SK-N-SH treated with all-trans-retinoic acid at 6 μM for 48 hours (cell line): ENCODE data around the gene SPOCK1.
"Not testable (repeated sequence)": the region's sequence is repeated elsewhere in the genome, so short reads cannot be mapped to it uniquely, and the experiment has no call there.

Source experiments
- ATAC-seq: fragments of 200-7000 bp; cut with Tn5 transposase; 3 replicates; pipeline ENCODE4 v1.9.1; 2020; ENCODE audit warnings: mild to moderate bottlenecking, moderate library complexity
- ARNTL ChIP-seq: fragments of 450-650 bp; formaldehyde crosslinking; IDR thresholded peaks from 2 replicates; pipeline ENCODE4 v1.5.0; 2020; ENCODE audit warnings: low read depth, mild to moderate bottlenecking, moderate library complexity, borderline replicate concordance
- BACH2 ChIP-seq: fragments of 250-450 bp; sonication (Bioruptor Pico); IDR thresholded peaks from 2 replicates; pipeline ENCODE4 v1.9.0; 2021; ENCODE audit warnings: mild to moderate bottlenecking, borderline replicate concordance
- CREB5 ChIP-seq: fragments of 250-450 bp; sonication (Bioruptor Pico); IDR thresholded peaks from 2 replicates; pipeline ENCODE4 v1.5.1; 2020; ENCODE audit warnings: low read depth, mild to moderate bottlenecking, moderate library complexity
- CSDC2 ChIP-seq: fragments of 250-450 bp; sonication (Bioruptor Pico); IDR thresholded peaks from 2 replicates; pipeline ENCODE4 v1.5.0; 2020; ENCODE audit warnings: mild to moderate bottlenecking, moderate library complexity
- CSRNP3 ChIP-seq: fragments of 250-450 bp; sonication (Bioruptor Pico); IDR thresholded peaks from 2 replicates; pipeline ENCODE4 v1.5.1; 2021; ENCODE audit warnings: mild to moderate bottlenecking, moderate library complexity
- ESRRG ChIP-seq: fragments of 250-450 bp; sonication (Bioruptor Pico); IDR thresholded peaks from 2 replicates; pipeline ENCODE4 v1.6.1; 2021; ENCODE audit warnings: mild to moderate bottlenecking
- GLIS3 ChIP-seq: fragments of 250-450 bp; sonication (Bioruptor Pico); IDR thresholded peaks from 2 replicates; pipeline ENCODE4 v1.5.0; 2020; ENCODE audit warnings: mild to moderate bottlenecking, moderate library complexity
- ISL1 ChIP-seq: fragments of 250-450 bp; sonication (Bioruptor Pico); IDR thresholded peaks from 2 replicates; pipeline ENCODE4 v2.1.2; 2022; ENCODE audit warnings: mild to moderate bottlenecking, moderate library complexity
- OSR1 ChIP-seq: fragments of 250-450 bp; sonication (Bioruptor Pico); IDR thresholded peaks from 2 replicates; pipeline ENCODE4 v1.8.0; 2022; ENCODE audit warnings: moderate library complexity, mild to moderate bottlenecking, inconsistent platforms
- PATZ1 ChIP-seq: fragments of 250-450 bp; sonication (Bioruptor Pico); IDR thresholded peaks from 2 replicates; pipeline ENCODE4 v1.8.0; 2020; ENCODE audit warnings: mild to moderate bottlenecking, moderate library complexity, borderline replicate concordance
- POU6F1 ChIP-seq: fragments of 250-450 bp; sonication (Bioruptor Pico); IDR thresholded peaks from 2 replicates; pipeline ENCODE4 v1.8.0; 2021; ENCODE audit warnings: low read depth, mild to moderate bottlenecking, moderate library complexity, borderline replicate concordance
- PPARA ChIP-seq: fragments of 250-450 bp; sonication (Bioruptor Pico); IDR thresholded peaks from 2 replicates; pipeline ENCODE4 v1.5.0; 2020; ENCODE audit warnings: mild to moderate bottlenecking, borderline replicate concordance
- SNAI2 ChIP-seq: fragments of 250-450 bp; sonication (Bioruptor Pico); IDR thresholded peaks from 2 replicates; pipeline ENCODE4 v1.5.0; 2020; ENCODE audit warnings: mild to moderate bottlenecking, moderate library complexity
- TCF4 ChIP-seq: fragments of 250-450 bp; sonication (Bioruptor Pico); IDR thresholded peaks from 2 replicates; pipeline ENCODE4 v1.8.0; 2021; ENCODE audit warnings: mild to moderate bottlenecking, moderate library complexity, borderline replicate concordance
- TOX ChIP-seq: fragments of 250-450 bp; sonication (Bioruptor Pico); IDR thresholded peaks from 2 replicates; pipeline ENCODE4 v1.8.0; 2021; ENCODE audit warnings: mild to moderate bottlenecking, moderate library complexity, borderline replicate concordance
- TSHZ2 ChIP-seq: fragments of 250-450 bp; sonication (Bioruptor Pico); IDR thresholded peaks from 2 replicates; pipeline ENCODE4 v1.5.0; 2020; ENCODE audit warnings: mild to moderate bottlenecking, moderate library complexity
- ZC3H10 ChIP-seq: fragments of 250-450 bp; sonication (Bioruptor Pico); IDR thresholded peaks from 2 replicates; pipeline ENCODE4 v1.5.1; 2021; ENCODE audit warnings: mild to moderate bottlenecking, moderate library complexity
- ZFP3 ChIP-seq: fragments of 250-450 bp; sonication (Bioruptor Pico); IDR thresholded peaks from 2 replicates; pipeline ENCODE4 v1.5.0; 2020; ENCODE audit warnings: mild to moderate bottlenecking, moderate library complexity
- ZFP30 ChIP-seq: fragments of 450-650 bp; formaldehyde crosslinking; IDR thresholded peaks from 2 replicates; pipeline ENCODE4 v1.5.0; 2022; ENCODE audit warnings: mild to moderate bottlenecking, moderate library complexity
- ZNF565 ChIP-seq: fragments of 450-650 bp; formaldehyde crosslinking; conservative IDR thresholded peaks from 2 replicates; pipeline ENCODE4 v1.5.0; 2020; ENCODE audit warnings: low read depth, mild to moderate bottlenecking, moderate library complexity
- ZNF70 ChIP-seq: fragments of 450-650 bp; formaldehyde crosslinking; IDR thresholded peaks from 2 replicates; pipeline ENCODE4 v1.5.0; 2020; ENCODE audit warnings: mild to moderate bottlenecking, moderate library complexity
- ZNF8 ChIP-seq: fragments of 450-650 bp; formaldehyde crosslinking; IDR thresholded peaks from 2 replicates; pipeline ENCODE4 v1.5.0; 2020; ENCODE audit warnings: mild to moderate bottlenecking, moderate library complexity

The SPOCK1 gene

GRCh38 chr5:137500615-137501225, 1.6 kb upstream of the SPOCK1 start:
- TF ChIP-seq PPARA = no peak
- TF ChIP-seq ZNF565 (CRISPR knock-in tag) = no peak
- TF ChIP-seq ZNF8 = no peak
- TF ChIP-seq ZFP3 (CRISPR knock-in tag) = no peak
- TF ChIP-seq ZC3H10 (CRISPR knock-in tag) = no peak
- TF ChIP-seq BACH2 = no peak
- TF ChIP-seq PATZ1 (CRISPR knock-in tag) = no peak
- TF ChIP-seq GLIS3 (CRISPR knock-in tag) = no peak
- no peak for TF ChIP-seq ESRRG (CRISPR knock-in tag)
- TF ChIP-seq OSR1 (CRISPR knock-in tag) = no peak
- TF ChIP-seq CSRNP3 (CRISPR knock-in tag) = no peak
- no peak for TF ChIP-seq TOX (CRISPR knock-in tag)
- no peak for TF ChIP-seq SNAI2
- no peak for TF ChIP-seq CSDC2 (CRISPR knock-in tag)
- no peak for TF ChIP-seq POU6F1 (CRISPR knock-in tag)
- TF ChIP-seq ISL1 (CRISPR knock-in tag) = no peak
- no peak for TF ChIP-seq ZNF70
- no peak for TF ChIP-seq ARNTL (CRISPR knock-in tag)
- ATAC-seq = no peak

- ATAC-seq = not testable (repeated sequence)
Measured at GRCh38 chr5:137499506-137499847, 351 bp upstream of the SPOCK1 start.

- ATAC-seq = peak; percentile 9; the same call in 2 of the 3 replicates
- TF ChIP-seq CSRNP3 (CRISPR knock-in tag) = no peak
- no peak for TF ChIP-seq ZC3H10 (CRISPR knock-in tag)
- no peak for TF ChIP-seq ZNF8
- TF ChIP-seq TOX (CRISPR knock-in tag) = no peak
- no peak for TF ChIP-seq ZFP3 (CRISPR knock-in tag)
- no peak for TF ChIP-seq POU6F1 (CRISPR knock-in tag)
- TF ChIP-seq GLIS3 (CRISPR knock-in tag) = no peak
- no peak for TF ChIP-seq PATZ1 (CRISPR knock-in tag)
- TF ChIP-seq ARNTL (CRISPR knock-in tag) = no peak
- TF ChIP-seq SNAI2 = no peak
- no peak for TF ChIP-seq ISL1 (CRISPR knock-in tag)
- no peak for TF ChIP-seq CREB5 (CRISPR knock-in tag)
- TF ChIP-seq ZNF70 = no peak
- no peak for TF ChIP-seq TSHZ2 (CRISPR knock-in tag)
- TF ChIP-seq ZNF565 (CRISPR knock-in tag) = no peak
- no peak for TF ChIP-seq ZFP30 (CRISPR knock-in tag)
- TF ChIP-seq PPARA = no peak
- no peak for TF ChIP-seq TCF4
- TF ChIP-seq OSR1 (CRISPR knock-in tag) = no peak
Measured at GRCh38 chr5:137498301-137498735, 808 bp downstream of the SPOCK1 start.
